GM12878 (cell line): ENCODE results near the gene BTNL2. TPM values are rescaled to one million over a fixed set of nuclear protein-coding genes. Genes with fewer than 3 reads are reported as not detected.

Experiments
- ATAC-seq: fragments of 200-7000 bp; cut with Tn5 transposase; 3 replicates; pipeline ENCODE4 v1.9.1; 2020; ENCODE audit warnings: mild to moderate bottlenecking, moderate library complexity
- BruUV-seq: library from RNA; stranded (reverse); fragments of 400-500 nt; replicated peaks from 2 replicates; lab custom pipeline; 2021; lab: Mats Ljungman, UMichigan
- CTCF ChIA-PET: fragments of 300-600 bp; sonication (Branson Sonifier 250); formaldehyde crosslinking; extraction: SDS; loops from one replicate; lab custom pipeline; 2021; ENCODE audit warnings: inconsistent platforms; lab: Yijun Ruan, JAX
- POLR2A ChIA-PET: fragments of 350-600 bp; formaldehyde crosslinking; extraction: SDS; loops from one replicate; lab custom pipeline; 2021; ENCODE audit warnings: inconsistent platforms; lab: Charles Lee
- RAD21 ChIA-PET: fragments of 300-600 bp; sonication (Branson Sonifier 250); formaldehyde crosslinking; loops from one replicate; lab custom pipeline; 2023; ENCODE audit warnings: antibody characterized with exemption; ENCODE audit not compliant: unreplicated experiment; lab: Charles Lee
- SMC1A ChIA-PET: fragments of 300-600 bp; sonication (Branson Sonifier 250); formaldehyde crosslinking; loops from one replicate; lab custom pipeline; 2023; ENCODE audit not compliant: unreplicated experiment, uncharacterized antibody; lab: Charles Lee
- DNase-seq: peaks from one replicate; pipeline ENCODE4 v3.0.0-alpha.2; 2011; ENCODE audit warnings: low read depth, low spot score
- FAIRE-seq: peaks from 3 replicates; lab custom pipeline; 2011; peaks lifted over from hg19 to GRCh38; lab: Jason Lieb, UNC
- H2AFZ ChIP-seq: 2 replicates; pipeline ENCODE4 v1.6.0; 2011; ENCODE audit warnings: low read depth, low read length, control low read depth; ENCODE audit not compliant: control insufficient read depth
- H3K27ac ChIP-seq: 2 replicates; pipeline ENCODE4 v1.5.1; 2011; ENCODE audit warnings: control low read depth; ENCODE audit not compliant: control insufficient read depth, insufficient read depth
- H3K27me3 ChIP-seq, 2 experiments: replicated peaks in 1 of 2; 2 replicates each; pipeline versions ENCODE4 v1.6.0 to v1.6.1; 2011; ENCODE audit warnings: low read length in 1 of 2; ENCODE audit not compliant: control insufficient read depth in 2 of 2, insufficient read depth in 2 of 2
- H3K36me3 ChIP-seq, 2 experiments: 2 replicates each; pipeline ENCODE4 v1.5.1; 2011; ENCODE audit warnings: low read length in 1 of 2; ENCODE audit not compliant: control insufficient read depth in 2 of 2, insufficient read depth in 2 of 2
- H3K4me1 ChIP-seq: 2 replicates; pipeline ENCODE4 v1.6.1; 2011; ENCODE audit warnings: mild to moderate bottlenecking, low read length, moderate library complexity, mixed read lengths; ENCODE audit not compliant: control insufficient read depth, insufficient read depth
- H3K4me2 ChIP-seq: 2 replicates; pipeline ENCODE4 v1.6.0; 2011; ENCODE audit warnings: control low read depth; ENCODE audit not compliant: control insufficient read depth, insufficient read depth
- H3K4me3 ChIP-seq: fragments of 200-600 bp; sonication (generic); 2 replicates; pipeline ENCODE4 v1.5.1; 2016
- H3K79me2 ChIP-seq: 2 replicates; pipeline ENCODE4 v1.6.0; 2011; ENCODE audit warnings: low read length; ENCODE audit not compliant: control insufficient read depth, insufficient read depth
- H3K9ac ChIP-seq: 2 replicates; pipeline ENCODE4 v1.8.0; 2011; ENCODE audit warnings: low read length, control low read depth, mixed read lengths; ENCODE audit not compliant: control insufficient read depth, insufficient read depth
- H3K9me3 ChIP-seq: replicated peaks from 3 replicates; pipeline ENCODE4 v1.5.1; 2011; ENCODE audit warnings: mild to moderate bottlenecking, low read length; ENCODE audit not compliant: control insufficient read depth, insufficient read depth
- H4K20me1 ChIP-seq: 2 replicates; pipeline ENCODE4 v1.6.0; 2011; ENCODE audit not compliant: control insufficient read depth, insufficient read depth
- BCL3 ChIP-seq: IDR thresholded peaks from 2 replicates; pipeline ENCODE4 v1.6.1; 2011; ENCODE audit warnings: borderline replicate concordance, low read depth, mild to moderate bottlenecking, moderate library complexity, low read length; ENCODE audit not compliant: insufficient read depth, poor library complexity, severe bottlenecking
- CBFB ChIP-seq: IDR thresholded peaks from 2 replicates; pipeline ENCODE4 v1.6.1; 2016; ENCODE audit warnings: antibody characterized with exemption, low read depth
- ELK1 ChIP-seq: IDR thresholded peaks from 2 replicates; pipeline ENCODE4 v1.6.1; 2012; ENCODE audit warnings: low read depth, low read length, improper control_type of control experiment
- HDAC2 ChIP-seq: fragments of 200-600 bp; sonication (generic); IDR thresholded peaks from 2 replicates; pipeline ENCODE4 v1.6.1; 2017
- HSF1 ChIP-seq: fragments of 150-350 bp; IDR thresholded peaks from 2 replicates; pipeline ENCODE4 v1.6.1; 2014; ENCODE audit warnings: mild to moderate bottlenecking, low read depth, low read length
- KLF5 ChIP-seq: fragments of 450-650 bp; IDR thresholded peaks from 2 replicates; pipeline ENCODE4 v1.6.1; 2014; ENCODE audit warnings: mild to moderate bottlenecking; ENCODE audit not compliant: partially characterized antibody
- MTA3 ChIP-seq: IDR thresholded peaks from 2 replicates; pipeline ENCODE4 v1.6.1; 2012; ENCODE audit warnings: low read length, inconsistent platforms, borderline replicate concordance
- REST ChIP-seq: IDR thresholded peaks from 2 replicates; pipeline ENCODE4 v1.6.1; 2012; ENCODE audit warnings: mild to moderate bottlenecking, low read depth, low read length
- RUNX3 ChIP-seq: IDR thresholded peaks from 2 replicates; pipeline ENCODE4 v1.6.1; 2012; ENCODE audit warnings: low read length, inconsistent platforms
- STAT1 ChIP-seq: fragments of 450-650 bp; conservative IDR thresholded peaks from 2 replicates; pipeline ENCODE4 v1.6.1; 2014; ENCODE audit warnings: antibody characterized with exemption, mild to moderate bottlenecking
- STAT3 ChIP-seq: IDR thresholded peaks from 2 replicates; pipeline ENCODE4 v1.6.1; 2011; ENCODE audit warnings: low read depth, low read length, improper control_type of control experiment
- TBL1XR1 ChIP-seq: IDR thresholded peaks from 2 replicates; pipeline ENCODE4 v1.6.1; 2012; ENCODE audit warnings: low read depth, low read length, improper control_type of control experiment
- WGBS: methylation state at CpG from one replicate; pipeline ENCODE4 v1.1.6; 2016; ENCODE audit warnings: low lambda C conversion rate; ENCODE audit not compliant: insufficient replicate concordance, insufficient coverage; ENCODE audit errors: missing lambda C conversion rate; 5-methylcytosine and 5-hydroxymethylcytosine counted together
- in situ Hi-C: fragments of 300-500 bp; cut with MboI; formaldehyde crosslinking; loops from 9 replicates; pipeline ENCODE4 v1.14.3; 2018; ENCODE audit warnings: mixed read lengths
- intact Hi-C: fragments of 100-400 bp; cut with micrococcal nuclease; formaldehyde crosslinking; loops from one replicate; pipeline ENCODE4 v1.14.2; 2022; ENCODE audit not compliant: unreplicated experiment
- polyA plus RNA-seq, 11 experiments: library from polyadenylated mRNA; depleted of rRNA in 4 of 11; unstranded in 6 of 11; stranded (reverse) in 5 of 11; fragments of >200 nt; fragmentation: Nextera tagmentation in 4 of 11; fragmentation: Illumina TruSeq in 1 of 11; extraction: Ambion mirVana in 4 of 11; extraction: Trizol in 1 of 11; gene quantifications; 1 replicate in 1 of 11; 2 replicates in 10 of 11; pipeline versions ENCODE4 v1.2.1 to v1.2.3, GENCODE V29; 2011 to 2016; ENCODE audit warnings: inconsistent platforms in 2 of 11, missing spikeins in 2 of 11, low read depth in 1 of 11
- total RNA-seq, 4 experiments: library from RNA; depleted of rRNA in 3 of 4; stranded (reverse); fragments of >200 nt in 3 of 4; fragmentation: Illumina TruSeq in 1 of 4; extraction: Trizol in 1 of 4; gene quantifications; 2 replicates each; pipeline versions ENCODE4 v1.2.1 to v1.2.3, GENCODE V29; 2013 to 2021

The BTNL2 gene
- total and polyA plus RNA-seq, 10 of the 15 experiments (the other 5 are each of a cell fraction or from before 2014, with no cell fraction given): 0.11 to 0.29 (median 0.26) TPM; not detected in 5

GRCh38 chr6:32393665-32394420, 13.1 kb downstream of the BTNL2 start:
- TF ChIP-seq ELK1 (no peak), STAT3 (no peak), KLF5 (no peak), CBFB (no peak), MTA3 (no peak), BCL3 (no peak), REST (no peak), STAT1 (no peak), TBL1XR1 (no peak), HDAC2 (no peak), RUNX3 (no peak), HSF1 (no peak)
- DNase-seq (no peak), FAIRE-seq (no peak), ATAC-seq (no peak)
- H3K9ac ChIP-seq: no peak overlapping the region
- no peaks in the 10 kb centered on the region for H3K36me3 ChIP-seq
- no peaks in the 10 kb centered on the region for H3K79me2 ChIP-seq
- WGBS: 42% methylated on average over 7 of the region's 7 CpGs
- SMC1A ChIA-PET: no interaction called here
- H3K27me3 ChIP-seq: no peaks in the 10 kb centered on the region
- POLR2A ChIA-PET: interaction anchor here (0.5 kb wide), 1 partner anchor 158 kb away, joined by 7 read pairs; no protein-coding TSS in a partner anchor
- H3K27ac ChIP-seq: no peak overlapping the region
- H2AFZ ChIP-seq: no peak overlapping the region
- H3K4me1 ChIP-seq: peaks cover 8% of the 10 kb centered on the region
- intact Hi-C loops (no loop called here), in situ Hi-C loops (no loop called here)
- H3K4me2 ChIP-seq: no peak overlapping the region
- RAD21 ChIA-PET: no interaction called here
- CTCF ChIA-PET: no interaction called here
- H3K9me3 ChIP-seq: peaks cover 2% of the 10 kb centered on the region; the same call in 1 of the 3 replicates
- no peak overlapping the region for H3K4me3 ChIP-seq
- H4K20me1 ChIP-seq: no peaks in the 10 kb centered on the region
- no TSS peak for BruUV-seq
